Loucy (cell line): ENCODE data around the gene SMIM35.

Experiments
- H2AFZ ChIP-seq: fragments of 200-600 bp; sonication (generic); 2 replicates; pipeline ENCODE4 v1.6.0; 2016; ENCODE audit warnings: antibody characterized with exemption, mild to moderate bottlenecking, low read length, moderate library complexity
- H3F3A ChIP-seq: fragments of 200-600 bp; 2 replicates; pipeline ENCODE4 v1.6.0; 2016; ENCODE audit warnings: antibody characterized with exemption, low read depth, mild to moderate bottlenecking
- H3K27me3 ChIP-seq: fragments of 200-600 bp; sonication (generic); 2 replicates; pipeline ENCODE4 v1.6.1; 2014; ENCODE audit warnings: low read length, mild to moderate bottlenecking; ENCODE audit not compliant: insufficient read depth, poor library complexity, severe bottlenecking
- H3K36me3 ChIP-seq: fragments of 200-600 bp; sonication (generic); 2 replicates; pipeline ENCODE4 v1.6.1; 2016; ENCODE audit warnings: low read length; ENCODE audit not compliant: insufficient read depth
- H3K4me1 ChIP-seq: fragments of 200-600 bp; sonication (generic); 2 replicates; pipeline ENCODE4 v1.5.1; 2014; ENCODE audit warnings: low read length, mild to moderate bottlenecking; ENCODE audit not compliant: insufficient read depth, poor library complexity, severe bottlenecking
- H3K4me2 ChIP-seq: fragments of 200-600 bp; sonication (generic); 2 replicates; pipeline ENCODE4 v1.6.0; 2014; ENCODE audit warnings: antibody characterized with exemption, low read length, low read depth, mild to moderate bottlenecking; ENCODE audit not compliant: poor library complexity, severe bottlenecking
- H3K4me3 ChIP-seq: fragments of 200-600 bp; sonication (generic); 2 replicates; pipeline ENCODE4 v1.5.1; 2014; ENCODE audit warnings: low read length, mild to moderate bottlenecking, mixed read lengths; ENCODE audit not compliant: poor library complexity, severe bottlenecking
- H3K79me2 ChIP-seq: fragments of 200-600 bp; sonication (generic); 2 replicates; pipeline ENCODE4 v1.6.1; 2014; ENCODE audit warnings: low read length; ENCODE audit not compliant: insufficient read depth
- H3K9ac ChIP-seq: fragments of 200-600 bp; sonication (generic); 2 replicates; pipeline ENCODE4 v1.6.0; 2014; ENCODE audit warnings: mild to moderate bottlenecking, low read depth, low read length, moderate library complexity; ENCODE audit not compliant: poor library complexity, severe bottlenecking
- H3K9me2 ChIP-seq: fragments of 200-600 bp; sonication (generic); replicated peaks from 2 replicates; pipeline ENCODE4 v1.6.1; 2016; ENCODE audit warnings: low read depth, low read length, mixed read lengths
- H3K9me3 ChIP-seq: fragments of 200-600 bp; sonication (generic); 2 replicates; pipeline ENCODE4 v1.6.1; 2014; ENCODE audit warnings: mild to moderate bottlenecking, antibody characterized with exemption, low read length, low read depth; ENCODE audit not compliant: insufficient read depth
- H4K20me1 ChIP-seq: fragments of 200-600 bp; sonication (generic); 2 replicates; pipeline ENCODE4 v1.6.0; 2014; ENCODE audit warnings: antibody characterized with exemption, low read length, mild to moderate bottlenecking; ENCODE audit not compliant: insufficient read depth, poor library complexity, severe bottlenecking
- CTCF ChIP-seq: fragments of 200-600 bp; sonication (generic); conservative IDR thresholded peaks from 2 replicates; pipeline ENCODE4 v1.5.1; 2014; ENCODE audit warnings: mild to moderate bottlenecking, antibody characterized with exemption, low read length
- EZH2phosphoT487 ChIP-seq: fragments of 200-600 bp; IDR thresholded peaks from 2 replicates; pipeline ENCODE4 v1.6.1; 2018; ENCODE audit warnings: antibody characterized with exemption, mild to moderate bottlenecking, moderate library complexity, borderline replicate concordance

SMIM35 gene

GRCh38 chr11:118095493-118095892 lies 8.7 kb upstream of the SMIM35 start:
- H4K20me1 ChIP-seq: no peaks in the 10 kb centered on the region
- no peaks in the 10 kb centered on the region for H3K4me1 ChIP-seq
- no peaks in the 10 kb centered on the region for H3K79me2 ChIP-seq
- H3K4me2 ChIP-seq: no peak overlapping the region
- no peaks in the 10 kb centered on the region for H3K27me3 ChIP-seq
- no peak overlapping the region for H3K4me3 ChIP-seq
- H3K36me3 ChIP-seq: no peaks in the 10 kb centered on the region
- H3K9ac ChIP-seq: no peak overlapping the region
- no peak overlapping the region for H2AFZ ChIP-seq
- H3K9me2 ChIP-seq: no peaks in the 10 kb centered on the region
- no peak for TF ChIP-seq EZH2phosphoT487
- TF ChIP-seq CTCF: no peak
- H3K9me3 ChIP-seq: no peaks in the 10 kb centered on the region
- no peaks in the 10 kb centered on the region for H3F3A ChIP-seq

- TF ChIP-seq EZH2phosphoT487 (no peak), CTCF (no peak)
- H3F3A ChIP-seq: no peaks in the 10 kb centered on the region
- H3K79me2 ChIP-seq: no peaks in the 10 kb centered on the region
- H3K27me3 ChIP-seq: no peaks in the 10 kb centered on the region
- no peaks in the 10 kb centered on the region for H3K36me3 ChIP-seq
- no peaks in the 10 kb centered on the region for H3K4me1 ChIP-seq
- H3K4me3 ChIP-seq: no peak overlapping the region
- no peak overlapping the region for H3K9ac ChIP-seq
- no peak overlapping the region for H3K4me2 ChIP-seq
- no peaks in the 10 kb centered on the region for H3K9me3 ChIP-seq
- H2AFZ ChIP-seq: no peak overlapping the region
- no peaks in the 10 kb centered on the region for H4K20me1 ChIP-seq
- H3K9me2 ChIP-seq: no peaks in the 10 kb centered on the region
These were observed 6.3 kb upstream of the SMIM35 start for GRCh38 chr11:118092907-118093571.

DNA sequence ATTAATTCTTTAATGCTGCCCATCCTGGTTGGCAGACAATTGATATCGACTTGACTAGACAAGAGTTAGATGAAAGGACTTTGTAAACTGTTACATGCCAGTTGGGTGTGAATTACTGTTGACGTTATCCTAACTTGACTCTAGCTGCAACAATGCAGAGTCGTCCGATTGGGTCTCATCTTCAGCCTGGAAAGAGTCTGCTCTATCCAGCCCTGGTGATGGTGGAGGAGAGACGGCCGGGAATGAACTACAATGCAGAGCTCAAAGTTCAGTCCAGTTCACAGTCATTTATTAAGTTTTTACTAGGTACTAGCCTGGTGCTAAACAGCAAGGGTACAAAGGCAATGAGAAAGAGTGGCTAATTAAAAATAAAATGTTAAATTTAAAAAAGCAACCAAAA lies 4.9 kb upstream of the SMIM35 start:
- TF ChIP-seq CTCF: no peak
- no peak for TF ChIP-seq EZH2phosphoT487
- no peak overlapping the region for H2AFZ ChIP-seq
- no peak overlapping the region for H3K9ac ChIP-seq
- no peaks in the 10 kb centered on the region for H3K27me3 ChIP-seq
- H3K4me3 ChIP-seq: no peak overlapping the region
- no peaks in the 10 kb centered on the region for H3K36me3 ChIP-seq
- no peak overlapping the region for H3K4me2 ChIP-seq
- peaks cover 7% of the 10 kb centered on the region; the same call in 1 of the 2 replicates for H3K9me3 ChIP-seq
- H3K79me2 ChIP-seq: no peaks in the 10 kb centered on the region
- H3F3A ChIP-seq: no peaks in the 10 kb centered on the region
- H4K20me1 ChIP-seq: no peaks in the 10 kb centered on the region
- H3K9me2 ChIP-seq: no peaks in the 10 kb centered on the region
- H3K4me1 ChIP-seq: no peaks in the 10 kb centered on the region
